H1 (cell line): ENCODE data around the gene C1orf21. TPM values are rescaled to one million over a fixed set of nuclear protein-coding genes. Genes with fewer than 3 reads are reported as not detected.

ENCODE experiments used
- CBX8 ChIP-seq: fragments of 300-800, 300-1000 bp; sonication (generic); IDR thresholded peaks from 2 replicates; pipeline ENCODE4 v1.7.1; 2016; ENCODE audit warnings: low read depth, low read length, borderline replicate concordance
- EGR1 ChIP-seq: IDR thresholded peaks from 2 replicates; pipeline ENCODE4 v1.6.1; 2011; ENCODE audit warnings: low read depth, low read length, borderline replicate concordance
- EZH2 ChIP-seq: fragments of 200-600 bp; sonication (generic); IDR thresholded peaks from 2 replicates; pipeline ENCODE4 v1.7.1; 2012; ENCODE audit warnings: low read depth, mild to moderate bottlenecking, moderate library complexity, low read length, inconsistent platforms; ENCODE audit not compliant: severe bottlenecking
- GTF2F1 ChIP-seq: IDR thresholded peaks from 2 replicates; pipeline ENCODE4 v1.6.1; 2012; ENCODE audit warnings: low read depth, low read length, improper control_type of control experiment, borderline replicate concordance
- SRF ChIP-seq: IDR thresholded peaks from 2 replicates; pipeline ENCODE4 v1.6.1; 2011; ENCODE audit warnings: mild to moderate bottlenecking, low read depth, low read length, moderate library complexity
- polyA plus RNA-seq, 7 experiments: library from polyadenylated mRNA; depleted of rRNA in 3 of 7; stranded (reverse) in 5 of 7; unstranded in 2 of 7; fragments of >200 nt in 5 of 7; fragments of 200-250 nt in 2 of 7; gene quantifications; 1 replicate in 5 of 7; 2 replicates in 1 of 7; 4 replicates in 1 of 7; pipeline versions ENCODE4 v1.2.1 to v1.2.3, GENCODE V29; 2011 to 2013; ENCODE audit warnings: missing spikeins in 2 of 7, mixed read lengths in 2 of 7
- total RNA-seq: library from RNA; stranded (reverse); fragmentation: NEBNext Ultra II Directional; extraction: Animal tissue kit (Norgen Biotek cat#: 25700); gene quantifications from 2 replicates; pipeline ENCODE4 v1.2.1, GENCODE V29; 2021

The C1orf21 gene
- total and polyA plus RNA-seq, 2 of the 8 experiments (the other 6 are each of a cell fraction or from before 2014, with no cell fraction given) = 16.6 to 51.0 TPM

DNA sequence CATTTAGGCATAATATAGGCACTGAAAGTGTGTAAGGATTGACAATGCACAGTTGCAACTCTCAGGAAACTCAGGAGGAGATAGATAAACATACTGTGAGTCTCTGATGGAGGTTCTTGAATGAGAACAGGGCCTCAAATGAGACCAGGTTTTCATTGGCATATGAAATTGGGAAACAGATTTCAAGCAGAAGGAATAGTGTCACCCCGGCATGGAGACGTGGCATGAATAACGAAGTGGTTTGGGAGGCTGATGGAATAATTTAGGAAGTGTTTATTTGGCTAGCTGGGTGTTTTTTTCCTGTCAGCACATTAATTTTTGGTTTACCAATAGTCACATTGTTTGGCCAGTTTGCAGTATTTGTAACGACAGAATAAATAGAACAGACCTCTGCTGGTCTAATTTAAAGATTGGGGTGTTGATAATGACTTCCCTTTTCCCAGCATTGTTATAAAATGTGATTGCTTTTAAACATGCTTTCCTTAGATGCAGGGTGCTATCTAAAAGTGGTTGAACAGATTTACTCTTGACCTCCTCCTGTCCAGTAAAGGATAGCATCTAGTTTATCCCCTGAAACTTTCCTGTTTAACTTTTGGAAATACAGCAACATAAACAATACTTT lies 132.0 kb downstream of the C1orf21 start (continued):
- TF ChIP-seq SRF = no peak
- TF ChIP-seq EZH2 = no peak
- no peak for TF ChIP-seq EGR1
- no peak for TF ChIP-seq GTF2F1
- no peak for TF ChIP-seq CBX8
- TF ChIP-seq, all 59 proteins: peak for 0
